ENCODE data around the gene FXYD3.

DNA sequence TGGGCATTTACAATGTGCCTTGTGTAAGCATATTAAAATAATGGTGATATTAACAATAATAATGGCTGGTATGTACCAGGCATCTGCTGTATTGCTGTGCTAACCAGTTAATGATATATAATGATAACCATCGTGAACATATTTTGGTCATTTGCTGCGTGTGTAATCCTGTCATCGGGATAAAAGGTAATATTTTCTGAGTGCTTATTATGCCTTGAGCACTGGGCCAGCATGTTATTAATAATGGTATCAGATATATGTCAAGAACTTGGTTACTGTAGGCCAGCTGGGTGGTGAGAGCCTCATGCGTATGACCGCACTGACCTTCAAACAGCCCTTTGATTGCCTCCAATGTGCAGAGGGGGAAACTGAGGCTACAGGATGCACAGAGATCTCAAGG, 22.2 kb upstream of the FXYD3 start:
- no peak for TF ChIP-seq EZH2phosphoT487 (IDR thresholded peaks at IDR 0.05; ENCODE audit: low read depth)
- TF ChIP-seq, protein P1, sequence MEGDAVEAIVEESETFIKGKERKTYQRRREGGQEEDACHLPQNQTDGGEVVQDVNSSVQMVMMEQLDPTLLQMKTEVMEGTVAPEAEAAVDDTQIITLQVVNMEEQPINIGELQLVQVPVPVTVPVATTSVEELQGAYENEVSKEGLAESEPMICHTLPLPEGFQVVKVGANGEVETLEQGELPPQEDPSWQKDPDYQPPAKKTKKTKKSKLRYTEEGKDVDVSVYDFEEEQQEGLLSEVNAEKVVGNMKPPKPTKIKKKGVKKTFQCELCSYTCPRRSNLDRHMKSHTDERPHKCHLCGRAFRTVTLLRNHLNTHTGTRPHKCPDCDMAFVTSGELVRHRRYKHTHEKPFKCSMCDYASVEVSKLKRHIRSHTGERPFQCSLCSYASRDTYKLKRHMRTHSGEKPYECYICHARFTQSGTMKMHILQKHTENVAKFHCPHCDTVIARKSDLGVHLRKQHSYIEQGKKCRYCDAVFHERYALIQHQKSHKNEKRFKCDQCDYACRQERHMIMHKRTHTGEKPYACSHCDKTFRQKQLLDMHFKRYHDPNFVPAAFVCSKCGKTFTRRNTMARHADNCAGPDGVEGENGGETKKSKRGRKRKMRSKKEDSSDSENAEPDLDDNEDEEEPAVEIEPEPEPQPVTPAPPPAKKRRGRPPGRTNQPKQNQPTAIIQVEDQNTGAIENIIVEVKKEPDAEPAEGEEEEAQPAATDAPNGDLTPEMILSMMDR (IDR thresholded peaks at IDR 0.05; ENCODE audit: low read depth, low read length): no peak

All from OCI-LY3 (cell line).